ENCODE measurements around the gene METTL6.

GRCh38 chr3:15458212-15458780 lies 31.0 kb upstream of the METTL6 start:
- TF ChIP-seq BACH1 (IDR thresholded peaks at IDR 0.05; ENCODE audit: borderline replicate concordance), result no peak
- no peak for TF ChIP-seq TARDBP (IDR thresholded peaks at IDR 0.05; ENCODE audit: borderline replicate concordance)
- no peak for TF ChIP-seq PKNOX1 (IDR thresholded peaks at IDR 0.05)
- TF ChIP-seq POLR2AphosphoS5 (IDR thresholded peaks at IDR 0.05; ENCODE audit: low read length), result no peak
- TF ChIP-seq, protein P1, sequence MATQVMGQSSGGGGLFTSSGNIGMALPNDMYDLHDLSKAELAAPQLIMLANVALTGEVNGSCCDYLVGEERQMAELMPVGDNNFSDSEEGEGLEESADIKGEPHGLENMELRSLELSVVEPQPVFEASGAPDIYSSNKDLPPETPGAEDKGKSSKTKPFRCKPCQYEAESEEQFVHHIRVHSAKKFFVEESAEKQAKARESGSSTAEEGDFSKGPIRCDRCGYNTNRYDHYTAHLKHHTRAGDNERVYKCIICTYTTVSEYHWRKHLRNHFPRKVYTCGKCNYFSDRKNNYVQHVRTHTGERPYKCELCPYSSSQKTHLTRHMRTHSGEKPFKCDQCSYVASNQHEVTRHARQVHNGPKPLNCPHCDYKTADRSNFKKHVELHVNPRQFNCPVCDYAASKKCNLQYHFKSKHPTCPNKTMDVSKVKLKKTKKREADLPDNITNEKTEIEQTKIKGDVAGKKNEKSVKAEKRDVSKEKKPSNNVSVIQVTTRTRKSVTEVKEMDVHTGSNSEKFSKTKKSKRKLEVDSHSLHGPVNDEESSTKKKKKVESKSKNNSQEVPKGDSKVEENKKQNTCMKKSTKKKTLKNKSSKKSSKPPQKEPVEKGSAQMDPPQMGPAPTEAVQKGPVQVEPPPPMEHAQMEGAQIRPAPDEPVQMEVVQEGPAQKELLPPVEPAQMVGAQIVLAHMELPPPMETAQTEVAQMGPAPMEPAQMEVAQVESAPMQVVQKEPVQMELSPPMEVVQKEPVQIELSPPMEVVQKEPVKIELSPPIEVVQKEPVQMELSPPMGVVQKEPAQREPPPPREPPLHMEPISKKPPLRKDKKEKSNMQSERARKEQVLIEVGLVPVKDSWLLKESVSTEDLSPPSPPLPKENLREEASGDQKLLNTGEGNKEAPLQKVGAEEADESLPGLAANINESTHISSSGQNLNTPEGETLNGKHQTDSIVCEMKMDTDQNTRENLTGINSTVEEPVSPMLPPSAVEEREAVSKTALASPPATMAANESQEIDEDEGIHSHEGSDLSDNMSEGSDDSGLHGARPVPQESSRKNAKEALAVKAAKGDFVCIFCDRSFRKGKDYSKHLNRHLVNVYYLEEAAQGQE (IDR thresholded peaks at IDR 0.05; ENCODE audit: low read depth, low read length), result no peak
- no peak for TF ChIP-seq ZNF274 (IDR thresholded peaks at IDR 0.05; ENCODE audit: insufficient read depth, insufficient read length)
- TF ChIP-seq JUNB (IDR thresholded peaks at IDR 0.05), result no peak
- TF ChIP-seq, protein P2, sequence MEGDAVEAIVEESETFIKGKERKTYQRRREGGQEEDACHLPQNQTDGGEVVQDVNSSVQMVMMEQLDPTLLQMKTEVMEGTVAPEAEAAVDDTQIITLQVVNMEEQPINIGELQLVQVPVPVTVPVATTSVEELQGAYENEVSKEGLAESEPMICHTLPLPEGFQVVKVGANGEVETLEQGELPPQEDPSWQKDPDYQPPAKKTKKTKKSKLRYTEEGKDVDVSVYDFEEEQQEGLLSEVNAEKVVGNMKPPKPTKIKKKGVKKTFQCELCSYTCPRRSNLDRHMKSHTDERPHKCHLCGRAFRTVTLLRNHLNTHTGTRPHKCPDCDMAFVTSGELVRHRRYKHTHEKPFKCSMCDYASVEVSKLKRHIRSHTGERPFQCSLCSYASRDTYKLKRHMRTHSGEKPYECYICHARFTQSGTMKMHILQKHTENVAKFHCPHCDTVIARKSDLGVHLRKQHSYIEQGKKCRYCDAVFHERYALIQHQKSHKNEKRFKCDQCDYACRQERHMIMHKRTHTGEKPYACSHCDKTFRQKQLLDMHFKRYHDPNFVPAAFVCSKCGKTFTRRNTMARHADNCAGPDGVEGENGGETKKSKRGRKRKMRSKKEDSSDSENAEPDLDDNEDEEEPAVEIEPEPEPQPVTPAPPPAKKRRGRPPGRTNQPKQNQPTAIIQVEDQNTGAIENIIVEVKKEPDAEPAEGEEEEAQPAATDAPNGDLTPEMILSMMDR (IDR thresholded peaks at IDR 0.05 in 2 of 3, conservative IDR thresholded peaks at IDR 0.05 in 1 of 3; ENCODE audit: control insufficient read depth in 2 of 3, extremely low read depth in 1 of 3, insufficient read depth in 1 of 3, low read depth in 3 of 3, low read length in 3 of 3), result no peak
